Lower lobe of right lung (tissue), 2 donors: ENCODE results near the gene DDAH1. TPM values are rescaled to one million over a fixed set of nuclear protein-coding genes. Genes with fewer than 3 reads are reported as not detected.
"Not testable (repeated sequence)": the region's sequence is repeated elsewhere in the genome, so short reads cannot be mapped to it uniquely, and the experiment has no call there.

Experiments used
- ATAC-seq, 2 donors: fragments of 200-7000 bp; cut with Tn5 transposase; one replicate each; pipeline ENCODE4 v1.9.1; 2020 to 2022; ENCODE audit warnings: mild to moderate bottlenecking in 2 of 2, moderate library complexity in 2 of 2
- DNase-seq: peaks from one replicate; pipeline ENCODE4 v3.0.0-alpha.2; 2020
- H3K27ac ChIP-seq: fragments of 200-600 bp; one replicate; pipeline ENCODE4 v1.8.0; 2022
- H3K27me3 ChIP-seq: fragments of 200-600 bp; one replicate; pipeline ENCODE4 v1.8.0; 2022; ENCODE audit warnings: low read depth
- H3K36me3 ChIP-seq: fragments of 200-600 bp; one replicate; pipeline ENCODE4 v1.8.0; 2022; ENCODE audit warnings: mild to moderate bottlenecking
- H3K4me1 ChIP-seq: fragments of 200-600 bp; one replicate; pipeline ENCODE4 v1.8.0; 2022
- H3K4me3 ChIP-seq: fragments of 200-600 bp; one replicate; pipeline ENCODE4 v1.8.0; 2022; ENCODE audit warnings: mild to moderate bottlenecking
- H3K9me3 ChIP-seq: fragments of 200-600 bp; one replicate; pipeline ENCODE4 v1.8.0; 2022
- intact Hi-C: fragments of 100-400 bp; cut with DNase I; formaldehyde crosslinking; loops from one replicate; pipeline ENCODE4 v1.11.0; 2022
- total RNA-seq: library from RNA; stranded (reverse); fragmentation: NEBNext Ultra II Directional; extraction: Animal tissue kit (Norgen Biotek cat#: 25700); gene quantifications from one replicate; pipeline ENCODE4 v1.2.1, GENCODE V29; 2021
- TF ChIP-seq, protein P1 (sequence below): fragments of 200-600 bp; IDR thresholded peaks from one replicate; pipeline ENCODE4 v1.8.0; 2022; ENCODE audit warnings: antibody characterized with exemption, mild to moderate bottlenecking
- donor health status: DM: no; HTN: yes; CAD: no; lungs with severe emphysema.

DDAH1 gene
- total RNA-seq, 1 donor from 2014 or later: 48.4 TPM

DNA sequence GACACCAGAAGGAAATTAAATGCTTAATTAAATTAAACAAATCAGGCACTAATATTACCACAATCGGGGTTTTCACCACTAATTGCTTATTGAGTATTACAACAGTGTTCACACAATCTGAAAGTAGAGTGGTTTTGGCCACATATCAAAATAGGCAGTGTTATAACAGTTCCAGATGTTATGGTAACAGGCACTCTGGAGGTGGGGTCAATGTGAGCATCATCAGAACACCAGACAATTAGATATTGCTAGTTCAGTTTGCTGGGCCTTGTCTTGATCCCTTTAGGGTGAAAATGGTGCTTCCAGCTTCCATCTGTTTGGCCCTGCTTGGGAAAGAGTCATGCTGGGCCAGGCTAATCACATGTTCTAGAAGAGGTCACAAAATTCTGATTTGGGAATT, 14.5 kb upstream of the DDAH1 start:
- DNase-seq (no peak), ATAC-seq (no peak)
- intact Hi-C loops: no loop called here
- Histone ChIP-seq H3K4me1 (no peaks in the 10 kb centered on the region), H3K36me3 (no peaks in the 10 kb centered on the region), H3K27ac (no peak overlapping the region), H3K9me3 (no peaks in the 10 kb centered on the region), H3K27me3 (no peaks in the 10 kb centered on the region), H3K4me3 (no peak overlapping the region)
- TF ChIP-seq, protein P1, sequence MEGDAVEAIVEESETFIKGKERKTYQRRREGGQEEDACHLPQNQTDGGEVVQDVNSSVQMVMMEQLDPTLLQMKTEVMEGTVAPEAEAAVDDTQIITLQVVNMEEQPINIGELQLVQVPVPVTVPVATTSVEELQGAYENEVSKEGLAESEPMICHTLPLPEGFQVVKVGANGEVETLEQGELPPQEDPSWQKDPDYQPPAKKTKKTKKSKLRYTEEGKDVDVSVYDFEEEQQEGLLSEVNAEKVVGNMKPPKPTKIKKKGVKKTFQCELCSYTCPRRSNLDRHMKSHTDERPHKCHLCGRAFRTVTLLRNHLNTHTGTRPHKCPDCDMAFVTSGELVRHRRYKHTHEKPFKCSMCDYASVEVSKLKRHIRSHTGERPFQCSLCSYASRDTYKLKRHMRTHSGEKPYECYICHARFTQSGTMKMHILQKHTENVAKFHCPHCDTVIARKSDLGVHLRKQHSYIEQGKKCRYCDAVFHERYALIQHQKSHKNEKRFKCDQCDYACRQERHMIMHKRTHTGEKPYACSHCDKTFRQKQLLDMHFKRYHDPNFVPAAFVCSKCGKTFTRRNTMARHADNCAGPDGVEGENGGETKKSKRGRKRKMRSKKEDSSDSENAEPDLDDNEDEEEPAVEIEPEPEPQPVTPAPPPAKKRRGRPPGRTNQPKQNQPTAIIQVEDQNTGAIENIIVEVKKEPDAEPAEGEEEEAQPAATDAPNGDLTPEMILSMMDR: no peak

DNA sequence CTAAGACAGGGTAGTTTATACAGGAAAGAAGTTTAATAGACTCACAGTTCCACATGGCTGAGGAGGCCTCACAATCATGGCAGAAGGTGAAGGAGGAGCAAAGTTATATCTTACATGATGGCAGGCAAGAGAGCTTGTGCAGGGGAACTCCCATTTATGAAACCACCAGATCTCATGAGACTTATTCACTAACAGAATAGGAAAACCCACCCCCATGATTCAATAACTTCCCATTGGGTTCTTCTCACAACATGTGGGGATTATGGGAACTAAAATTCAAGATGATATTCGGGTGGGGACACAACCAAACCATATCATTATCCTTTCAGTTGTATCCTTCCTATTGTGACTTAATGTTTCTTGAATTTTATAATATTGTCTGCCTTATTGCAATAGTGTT, 13.4 kb upstream of the DDAH1 start:
- no peaks in the 10 kb centered on the region for H3K27me3 ChIP-seq
- DNase-seq (no peak), ATAC-seq (no peak)
- H3K9me3 ChIP-seq: no peaks in the 10 kb centered on the region
- intact Hi-C loops: no loop called here
- H3K4me1 ChIP-seq: no peaks in the 10 kb centered on the region
- H3K27ac ChIP-seq: no peak overlapping the region
- TF ChIP-seq, protein P1: no peak
- H3K4me3 ChIP-seq: no peak overlapping the region
- no peaks in the 10 kb centered on the region for H3K36me3 ChIP-seq

DNA sequence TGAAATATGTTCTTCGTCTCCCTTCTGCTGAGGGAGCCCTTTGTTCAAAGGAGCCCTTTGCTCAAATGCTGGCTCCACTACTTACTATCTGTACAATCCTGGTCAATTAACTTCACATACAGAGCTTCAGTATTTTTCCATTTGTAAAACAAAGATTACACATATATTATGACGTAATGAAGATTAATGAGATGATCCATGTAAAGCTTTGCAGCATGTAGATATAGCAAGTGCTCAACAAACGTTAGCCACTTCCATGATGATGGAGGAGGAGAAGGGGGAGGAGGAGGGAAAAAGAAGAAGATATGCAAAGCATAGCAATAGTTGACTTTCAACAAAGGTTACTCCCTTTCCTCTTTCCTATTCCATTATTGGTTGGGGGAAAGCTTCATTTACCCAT, 10.1 kb upstream of the DDAH1 start:
- Histone ChIP-seq H3K9me3 (no peaks in the 10 kb centered on the region), H3K4me3 (no peak overlapping the region), H3K4me1 (no peaks in the 10 kb centered on the region), H3K27ac (no peak overlapping the region), H3K27me3 (no peaks in the 10 kb centered on the region), H3K36me3 (no peaks in the 10 kb centered on the region)
- ATAC-seq: no peak
- no peak for DNase-seq
- intact Hi-C loops: no loop called here
- TF ChIP-seq, protein P1: no peak

DNA sequence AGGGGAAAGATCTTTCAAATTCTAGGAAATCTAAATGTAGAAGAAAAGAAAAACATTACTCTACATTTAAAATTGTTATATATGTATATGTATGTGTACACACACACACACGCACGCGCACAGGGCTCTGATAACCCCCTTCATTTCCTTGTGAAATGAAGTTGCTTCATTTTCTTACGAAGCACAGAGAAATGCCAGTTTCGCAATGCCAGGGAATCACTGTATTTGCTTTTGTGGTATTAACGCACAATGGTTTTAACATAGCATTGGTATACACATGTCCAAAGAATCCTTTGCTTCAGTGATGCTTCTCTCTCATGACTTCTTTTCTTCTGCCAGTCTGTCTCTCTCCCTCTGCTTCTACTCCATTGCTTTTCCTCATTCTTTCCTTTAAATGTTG, 8.4 kb upstream of the DDAH1 start:
- Histone ChIP-seq H3K27me3 (no peaks in the 10 kb centered on the region), H3K36me3 (no peaks in the 10 kb centered on the region), H3K4me1 (no peaks in the 10 kb centered on the region), H3K4me3 (no peak overlapping the region), H3K9me3 (no peaks in the 10 kb centered on the region), H3K27ac (no peak overlapping the region)
- intact Hi-C loops: no loop called here
- ATAC-seq: peak in 1 of 2 donors; percentile 75
- DNase-seq: peak; percentile 58
- TF ChIP-seq, protein P1: no peak

DNA sequence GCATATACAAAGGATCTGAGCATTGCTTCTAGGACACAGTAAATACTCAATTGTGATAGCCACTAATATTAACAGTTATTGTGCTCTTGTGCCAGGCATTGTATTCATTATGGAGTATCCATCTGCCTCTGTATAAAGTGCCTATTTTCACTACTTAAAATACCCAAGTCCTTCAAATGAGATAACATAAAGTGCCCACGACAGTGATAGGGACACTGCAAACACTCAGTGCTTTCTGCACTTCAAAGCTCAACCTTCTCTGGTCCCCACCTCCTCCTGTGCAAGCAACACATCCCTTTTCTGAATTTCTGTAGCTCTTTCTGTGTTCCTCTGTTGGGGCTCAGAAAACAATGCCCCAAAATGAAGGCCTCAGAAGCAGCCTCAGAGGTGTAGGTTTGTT, 6.6 kb upstream of the DDAH1 start:
- Histone ChIP-seq H3K36me3 (no peaks in the 10 kb centered on the region), H3K4me3 (no peak overlapping the region), H3K4me1 (no peaks in the 10 kb centered on the region), H3K27me3 (no peaks in the 10 kb centered on the region), H3K27ac (no peak overlapping the region), H3K9me3 (no peaks in the 10 kb centered on the region)
- intact Hi-C loops: no loop called here
- TF ChIP-seq, protein P1: no peak
- DNase-seq (no peak), ATAC-seq (peak in 1 of 2 donors; percentile 14)

DNA sequence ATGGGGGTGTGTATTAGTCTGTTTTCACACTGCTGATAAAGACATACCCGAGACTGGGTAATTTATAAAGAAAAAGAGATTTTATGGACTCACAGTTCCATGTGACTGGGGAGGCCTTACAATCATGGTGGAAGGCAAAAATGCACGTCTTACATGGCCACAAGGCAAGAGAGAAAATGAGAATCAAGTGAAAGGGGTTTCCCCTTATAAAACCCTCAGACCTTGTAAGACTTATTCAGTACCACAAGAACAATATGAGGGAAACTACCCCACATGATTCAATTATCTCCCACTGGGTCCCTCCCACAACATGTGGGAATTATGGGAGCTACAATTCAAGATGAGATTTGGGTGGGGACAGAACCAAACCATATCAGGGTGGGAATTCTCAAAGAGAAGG, 5.2 kb upstream of the DDAH1 start:
- DNase-seq, intact Hi-C loops, H3K27me3 ChIP-seq, H3K27ac ChIP-seq, H3K4me1 ChIP-seq, H3K9me3 ChIP-seq, H3K4me3 ChIP-seq, H3K36me3 ChIP-seq, ATAC-seq: not testable (repeated sequence)
